Smooth muscle cell (in vitro differentiated cells): Measurements from ENCODE around the gene ZNF264. TPM values are rescaled to one million over a fixed set of nuclear protein-coding genes. Genes with fewer than 3 reads are reported as not detected.

Source experiments
- DNase-seq: peaks from one replicate; lab custom pipeline; 2025; ENCODE audit not compliant: unreplicated experiment; lab: John Stamatoyannopoulos, UW
- H2AFZ ChIP-seq: fragments of 200-600 bp; sonication (generic); 2 replicates; pipeline ENCODE4 v1.6.0; 2016; ENCODE audit warnings: antibody characterized with exemption, low read depth, mild to moderate bottlenecking
- H3F3A ChIP-seq: fragments of 200-600 bp; sonication (generic); 2 replicates; pipeline ENCODE4 v1.6.0; 2017; ENCODE audit warnings: antibody characterized with exemption, low read depth
- H3K27ac ChIP-seq: fragments of 200-600 bp; sonication (generic); 2 replicates; pipeline ENCODE4 v1.5.1; 2016; ENCODE audit warnings: low read depth, mild to moderate bottlenecking
- H3K27me3 ChIP-seq: fragments of 200-600 bp; sonication (generic); 2 replicates; pipeline ENCODE4 v1.6.1; 2016; ENCODE audit warnings: low read depth, mild to moderate bottlenecking
- H3K36me3 ChIP-seq: fragments of 200-600 bp; sonication (generic); 2 replicates; pipeline ENCODE4 v1.5.1; 2016; ENCODE audit warnings: low read depth
- H3K4me1 ChIP-seq: fragments of 200-600 bp; sonication (generic); 2 replicates; pipeline ENCODE4 v1.5.1; 2016; ENCODE audit warnings: low read depth
- H3K4me2 ChIP-seq: fragments of 200-600 bp; sonication (generic); 2 replicates; pipeline ENCODE4 v1.6.0; 2016; ENCODE audit warnings: mild to moderate bottlenecking
- H3K4me3 ChIP-seq: fragments of 200-600 bp; sonication (generic); 2 replicates; pipeline ENCODE4 v1.5.1; 2016; ENCODE audit warnings: mild to moderate bottlenecking
- H3K79me2 ChIP-seq: fragments of 200-600 bp; sonication (generic); 2 replicates; pipeline ENCODE4 v1.6.0; 2016; ENCODE audit warnings: low read depth, mild to moderate bottlenecking
- H3K9ac ChIP-seq: fragments of 200-600 bp; sonication (generic); 2 replicates; pipeline ENCODE4 v1.6.0; 2016; ENCODE audit warnings: low read depth
- H3K9me3 ChIP-seq: fragments of 200-600 bp; sonication (generic); replicated peaks from 2 replicates; pipeline ENCODE4 v1.5.1; 2016; ENCODE audit warnings: low read depth
- H4K20me1 ChIP-seq: fragments of 200-600 bp; sonication (generic); 2 replicates; pipeline ENCODE4 v1.6.0; 2016; ENCODE audit warnings: low read depth
- CTCF ChIP-seq: fragments of 200-600 bp; sonication (generic); IDR thresholded peaks from 2 replicates; pipeline ENCODE4 v1.5.1; 2017; ENCODE audit warnings: borderline replicate concordance, mild to moderate bottlenecking, antibody characterized with exemption; ENCODE audit not compliant: insufficient read depth, poor library complexity, severe bottlenecking
- WGBS: methylation state at CpG from one replicate; pipeline ENCODE4 v1.1.7; 2016; ENCODE audit warnings: low lambda C conversion rate; 5-methylcytosine and 5-hydroxymethylcytosine counted together
- polyA plus RNA-seq: library from polyadenylated mRNA; unstranded; fragments of >200 nt; fragmentation: Nextera tagmentation; extraction: Ambion mirVana; gene quantifications from 2 replicates; pipeline ENCODE4 v1.2.1, GENCODE V29; 2016
- total RNA-seq: library from RNA; depleted of rRNA; stranded (reverse); fragments of >200 nt; gene quantifications from 2 replicates; pipeline ENCODE4 v1.2.3, GENCODE V29; 2014

ZNF264 gene
- total and polyA plus RNA-seq, 2 experiments from 2014 or later: 3.5 to 26.0 TPM

GRCh38 chr19:57231686-57232085, 40.4 kb downstream of the ZNF264 start:
- H3K4me2 ChIP-seq: no peak overlapping the region
- H3F3A ChIP-seq: no peaks in the 10 kb centered on the region
- no peak overlapping the region for H3K4me3 ChIP-seq
- no peak for DNase-seq
- no peaks in the 10 kb centered on the region for H3K79me2 ChIP-seq
- H3K27me3 ChIP-seq: no peaks in the 10 kb centered on the region
- no peak overlapping the region for H3K9ac ChIP-seq
- H3K9me3 ChIP-seq: no peaks in the 10 kb centered on the region
- H4K20me1 ChIP-seq: no peaks in the 10 kb centered on the region
- no peaks in the 10 kb centered on the region for H3K4me1 ChIP-seq
- WGBS: 66% methylated on average over 9 of the region's 9 CpGs
- no peak overlapping the region for H2AFZ ChIP-seq
- no peak overlapping the region for H3K27ac ChIP-seq
- no peaks in the 10 kb centered on the region for H3K36me3 ChIP-seq
- TF ChIP-seq CTCF: no peak

- WGBS: 80% methylated on average over 1 of the region's 1 CpG
- H3K4me3 ChIP-seq: no peak overlapping the region
Observed at GRCh38 chr19:57233207-57233606, 41.9 kb downstream of the ZNF264 start.

GRCh38 chr19:57239982-57240310, 48.6 kb downstream of the ZNF264 start:
- Histone ChIP-seq H3K9ac (peak overlapping the region; percentile 94), H3K79me2 (peaks cover 37% of the 10 kb centered on the region), H3F3A (no peaks in the 10 kb centered on the region), H3K9me3 (no peaks in the 10 kb centered on the region), H3K4me2 (peak overlapping the region; percentile 98), H3K36me3 (no peaks in the 10 kb centered on the region), H3K4me3 (peak overlapping the region; percentile 93), H3K4me1 (peaks cover 9% of the 10 kb centered on the region), H3K27me3 (no peaks in the 10 kb centered on the region), H3K27ac (peak overlapping the region; percentile 88), H2AFZ (peak overlapping the region; percentile 97), H4K20me1 (peaks cover 3% of the 10 kb centered on the region)
- 27% methylated on average over 12 of the region's 12 CpGs for WGBS
- no peak for DNase-seq
- TF ChIP-seq CTCF: no peak

More at GRCh38 chr19:57233207-57233606, 41.9 kb downstream of the ZNF264 start:
- no peaks in the 10 kb centered on the region for H3K79me2 ChIP-seq
- no peak for DNase-seq
- no peaks in the 10 kb centered on the region for H3K9me3 ChIP-seq
- no peaks in the 10 kb centered on the region for H3K4me1 ChIP-seq
- H3K27me3 ChIP-seq: no peaks in the 10 kb centered on the region
- no peaks in the 10 kb centered on the region for H3K36me3 ChIP-seq
- no peaks in the 10 kb centered on the region for H3F3A ChIP-seq
- no peak overlapping the region for H3K27ac ChIP-seq
- TF ChIP-seq CTCF: no peak
- H4K20me1 ChIP-seq: no peaks in the 10 kb centered on the region
- H3K9ac ChIP-seq: no peak overlapping the region
- H3K4me2 ChIP-seq: no peak overlapping the region
- H2AFZ ChIP-seq: no peak overlapping the region

- Histone ChIP-seq H3K27me3 (no peaks in the 10 kb centered on the region), H3K9me3 (no peaks in the 10 kb centered on the region), H4K20me1 (peaks cover 3% of the 10 kb centered on the region), H3K27ac (peak within 1 kb of the TSS; percentile 88), H2AFZ (peak within 1 kb of the TSS; percentile 97), H3F3A (no peaks in the 10 kb centered on the region), H3K9ac (peak within 1 kb of the TSS; percentile 94), H3K4me2 (peak within 1 kb of the TSS; percentile 98), H3K4me3 (peak within 1 kb of the TSS; percentile 93), H3K36me3 (no peaks in the 10 kb centered on the region), H3K4me1 (peaks cover 9% of the 10 kb centered on the region), H3K79me2 (peaks cover 40% of the 10 kb centered on the region)
- TF ChIP-seq CTCF: no peak
- DNase-seq: peak; percentile 63
- under 1% methylated on average over 60 of the region's 61 CpGs for WGBS
Observed at GRCh38 chr19:57240311-57241090, 49.2 kb downstream of the ZNF264 start, which contains the start of gene ZNF805. TSS of gene ZNF805 (plus strand) at chr19:57240632. CDS start at chr19:57240892, 260 bp downstream.
